ENCODE results near the gene WDR55. TPM values are rescaled to one million over a fixed set of nuclear protein-coding genes. Genes with fewer than 3 reads are reported as not detected.
"Not testable (repeated sequence)": the region's sequence is repeated elsewhere in the genome, so short reads cannot be mapped to it uniquely, and the experiment has no call there.

WDR55 gene
- 10 to 100 TPM; 42.3 to 45.1 (median 43.3) TPM for total RNA-seq
- total RNA-seq (2013), result 18.8 TPM

- peaks cover 21% of the 10 kb centered on the region for H3K36me3 Mint-ChIP-seq
- Histone ChIP-seq H3K36me3 (ENCODE audit: control insufficient read depth, insufficient read depth, low read length) (peaks cover 55% of the 10 kb centered on the region), H3K4me3 (ENCODE audit: low read length) (peak within 1 kb of the TSS; percentile 99), H3K27me3 (ENCODE audit: control insufficient read depth, insufficient read depth, low read length) (no peaks in the 10 kb centered on the region), H3K27ac (ENCODE audit: low read length) (peak within 1 kb of the TSS; percentile 90), H3K9me3 (ENCODE audit: control insufficient read depth, insufficient read depth, low read length) (no peaks in the 10 kb centered on the region), H3K4me1 (ENCODE audit: control insufficient read depth, insufficient read depth, low read length) (peaks cover 21% of the 10 kb centered on the region)
- TF ChIP-seq, protein P1, sequence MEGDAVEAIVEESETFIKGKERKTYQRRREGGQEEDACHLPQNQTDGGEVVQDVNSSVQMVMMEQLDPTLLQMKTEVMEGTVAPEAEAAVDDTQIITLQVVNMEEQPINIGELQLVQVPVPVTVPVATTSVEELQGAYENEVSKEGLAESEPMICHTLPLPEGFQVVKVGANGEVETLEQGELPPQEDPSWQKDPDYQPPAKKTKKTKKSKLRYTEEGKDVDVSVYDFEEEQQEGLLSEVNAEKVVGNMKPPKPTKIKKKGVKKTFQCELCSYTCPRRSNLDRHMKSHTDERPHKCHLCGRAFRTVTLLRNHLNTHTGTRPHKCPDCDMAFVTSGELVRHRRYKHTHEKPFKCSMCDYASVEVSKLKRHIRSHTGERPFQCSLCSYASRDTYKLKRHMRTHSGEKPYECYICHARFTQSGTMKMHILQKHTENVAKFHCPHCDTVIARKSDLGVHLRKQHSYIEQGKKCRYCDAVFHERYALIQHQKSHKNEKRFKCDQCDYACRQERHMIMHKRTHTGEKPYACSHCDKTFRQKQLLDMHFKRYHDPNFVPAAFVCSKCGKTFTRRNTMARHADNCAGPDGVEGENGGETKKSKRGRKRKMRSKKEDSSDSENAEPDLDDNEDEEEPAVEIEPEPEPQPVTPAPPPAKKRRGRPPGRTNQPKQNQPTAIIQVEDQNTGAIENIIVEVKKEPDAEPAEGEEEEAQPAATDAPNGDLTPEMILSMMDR (IDR thresholded peaks at IDR 0.05), result no peak
- intact Hi-C loops (cut with micrococcal nuclease), result loop anchor here (1.0 to 2.0 kb wide), 5 partner anchors 17 to 263 kb away; partner anchors contain the start of genes ANKHD1, APBB3, HARS1 and HARS2
- H3K27ac Mint-ChIP-seq, result peak within 1 kb of the TSS; percentile 96
- WGBS (ENCODE audit: insufficient coverage), result under 1% methylated on average over 53 of the region's 54 CpGs
- DNase-seq (peak; percentile 86 to 97), ATAC-seq (peak; percentile 95 to 97 (median 95))
- no peaks in the 10 kb centered on the region for H3K27me3 Mint-ChIP-seq (ENCODE audit: low read depth in 2 of 2)
- H3K9me3 Mint-ChIP-seq, result no peaks in the 10 kb centered on the region
- H3K4me3 Mint-ChIP-seq, result peak within 1 kb of the TSS; percentile 99
- H3K4me1 Mint-ChIP-seq, result peaks cover 33 to 38% of the 10 kb centered on the region in 2 donors
Measured at GRCh38 chr5:140664359-140665119, at the start of gene WDR55. Gene WDR55 (plus strand): TSS chr5:140664904. CDS start chr5:140664913, 9 bp downstream.

DNA sequence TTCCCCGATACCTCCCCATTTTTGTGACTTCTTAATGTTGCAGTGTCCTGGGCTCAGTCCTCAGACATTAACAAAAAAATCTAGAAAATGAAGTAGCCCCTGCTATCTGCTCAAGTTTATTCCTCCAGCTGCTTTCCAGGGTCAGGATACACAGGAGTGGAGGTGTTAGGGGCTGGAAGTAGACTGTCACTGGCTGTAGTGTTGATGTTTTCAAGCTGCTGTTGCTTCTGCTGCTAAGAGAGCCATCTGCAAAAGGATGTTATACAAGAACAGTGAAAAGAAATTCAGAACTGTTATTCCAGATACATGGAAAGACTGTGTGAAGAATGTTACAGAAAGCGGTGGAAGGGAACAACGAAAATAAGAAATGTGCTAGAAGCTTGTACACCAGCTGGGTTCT, 42.4 kb upstream of the WDR55 start:
- H3K4me3 ChIP-seq (ENCODE audit: low read length), result no peak overlapping the region
- no peaks in the 10 kb centered on the region for H3K4me1 Mint-ChIP-seq
- WGBS (ENCODE audit: insufficient coverage), result 91% methylated on average over 3 of the region's 3 CpGs
- no peak overlapping the region for H3K4me3 Mint-ChIP-seq
- H3K9me3 ChIP-seq (ENCODE audit: control insufficient read depth, insufficient read depth, low read length), result no peaks in the 10 kb centered on the region
- peaks cover 34 to 40% of the 10 kb centered on the region in 2 donors for H3K27me3 Mint-ChIP-seq (ENCODE audit: low read depth in 2 of 2)
- no peak overlapping the region for H3K27ac ChIP-seq (ENCODE audit: low read length)
- H3K9me3 Mint-ChIP-seq, result no peaks in the 10 kb centered on the region
- intact Hi-C loops (cut with micrococcal nuclease), result no loop called here
- H3K36me3 ChIP-seq (ENCODE audit: control insufficient read depth, insufficient read depth, low read length), result no peaks in the 10 kb centered on the region
- no peaks in the 10 kb centered on the region for H3K27me3 ChIP-seq (ENCODE audit: control insufficient read depth, insufficient read depth, low read length)
- H3K36me3 Mint-ChIP-seq, result no peaks in the 10 kb centered on the region
- no peaks in the 10 kb centered on the region for H3K4me1 ChIP-seq (ENCODE audit: control insufficient read depth, insufficient read depth, low read length)
- no peak overlapping the region for H3K27ac Mint-ChIP-seq
- ATAC-seq (no peak), DNase-seq (no peak)
- TF ChIP-seq, protein P1 (IDR thresholded peaks at IDR 0.05), result no peak

DNA sequence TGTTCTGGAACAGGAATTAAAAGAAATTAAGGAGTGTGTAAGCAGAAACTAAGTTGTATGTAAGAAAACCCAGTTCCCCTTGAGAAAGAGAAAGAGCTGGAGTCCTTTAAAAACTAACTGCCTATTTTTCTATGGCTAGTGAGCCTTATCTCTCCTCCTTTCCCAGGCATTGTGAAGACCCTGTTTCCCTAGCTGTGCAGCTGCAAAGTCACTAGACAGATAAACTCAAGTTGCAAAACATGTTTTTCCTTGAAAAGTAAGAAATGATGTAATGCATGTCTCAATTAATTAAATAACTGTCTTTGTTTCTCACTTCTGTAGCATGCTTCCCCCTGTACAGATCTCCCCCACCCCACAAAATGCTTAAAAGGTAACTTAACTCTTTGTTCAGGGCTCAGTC, 41.6 kb upstream of the WDR55 start:
- ATAC-seq, H3K36me3 Mint-ChIP-seq: not testable (repeated sequence)

GRCh38 chr5:140624886-140625285, 39.8 kb upstream of the WDR55 start:
- H3K27me3 ChIP-seq (ENCODE audit: control insufficient read depth, insufficient read depth, low read length); H3K4me3 Mint-ChIP-seq; DNase-seq; H3K9me3 ChIP-seq (ENCODE audit: control insufficient read depth, insufficient read depth, low read length); H3K4me3 ChIP-seq (ENCODE audit: low read length); ATAC-seq; intact Hi-C loops (cut with micrococcal nuclease); H3K27ac Mint-ChIP-seq; H3K9me3 Mint-ChIP-seq; H3K4me1 Mint-ChIP-seq; H3K36me3 ChIP-seq (ENCODE audit: control insufficient read depth, insufficient read depth, low read length); H3K27ac ChIP-seq (ENCODE audit: low read length); H3K4me1 ChIP-seq (ENCODE audit: control insufficient read depth, insufficient read depth, low read length); H3K36me3 Mint-ChIP-seq: not testable (repeated sequence)
- H3K27me3 Mint-ChIP-seq (ENCODE audit: low read depth in 2 of 2), result peaks cover 27 to 28% of the 10 kb centered on the region in 2 donors
- 91% methylated on average over 10 of the region's 10 CpGs for WGBS (ENCODE audit: insufficient coverage)

More for the DNA sequence above, 41.6 kb upstream of the WDR55 start:
- H3K9me3 Mint-ChIP-seq; H3K4me1 Mint-ChIP-seq; H3K36me3 ChIP-seq (ENCODE audit: control insufficient read depth, insufficient read depth, low read length); H3K9me3 ChIP-seq (ENCODE audit: control insufficient read depth, insufficient read depth, low read length); DNase-seq; H3K4me3 ChIP-seq (ENCODE audit: low read length); intact Hi-C loops (cut with micrococcal nuclease); H3K27ac ChIP-seq (ENCODE audit: low read length); H3K4me1 ChIP-seq (ENCODE audit: control insufficient read depth, insufficient read depth, low read length); H3K27me3 ChIP-seq (ENCODE audit: control insufficient read depth, insufficient read depth, low read length); H3K27ac Mint-ChIP-seq; H3K4me3 Mint-ChIP-seq: not testable (repeated sequence)
- H3K27me3 Mint-ChIP-seq (ENCODE audit: low read depth in 2 of 2), result peaks cover 32 to 41% of the 10 kb centered on the region in 2 donors

Measured in natural killer cell (primary cell).